Right lobe of liver (tissue), 4 donors: ENCODE measurements around the gene GSG1L.

Source experiments
- POLR2A ChIP-seq: fragments of 450-650 bp; IDR thresholded peaks from one replicate; pipeline ENCODE4 v1.6.1; 2017; ENCODE audit warnings: antibody characterized with exemption, mild to moderate bottlenecking
- TF ChIP-seq, protein P1 (sequence below), 4 donors: fragments of 200-600 bp in 3 of 4; fragments of 450-650 bp in 1 of 4; IDR thresholded peaks; one replicate each; pipeline versions ENCODE4 v1.5.1 to v1.8.0; 2016 to 2022; ENCODE audit warnings: antibody characterized with exemption in 4 of 4, mild to moderate bottlenecking in 2 of 4
- donor health status: DM: no; HTN: no; CAD: no.
- donor health status: DM: no; HTN: no; CAD: no.
- donor health status: DM: no; HTN: yes; CAD: no.

DNA sequence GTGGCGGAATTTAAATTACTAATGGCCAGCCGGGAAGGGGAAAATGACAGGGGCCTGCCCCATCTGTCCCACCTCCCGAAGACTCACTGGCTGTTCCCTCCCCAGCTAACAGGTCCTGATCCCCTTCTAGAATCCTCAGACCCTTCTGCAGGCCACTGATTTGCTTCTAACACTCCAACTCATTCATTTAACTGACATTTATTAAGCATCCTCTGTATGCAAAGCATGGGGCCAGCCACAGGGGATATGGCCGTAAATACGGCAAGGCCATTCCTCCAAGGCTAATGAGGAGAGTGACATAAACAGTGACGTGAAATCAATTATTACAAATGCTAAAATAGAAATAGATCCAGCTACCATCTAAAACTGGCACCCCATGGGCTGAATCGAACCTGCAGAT is 195.3 kb downstream of the GSG1L start:
- TF ChIP-seq, protein P1, sequence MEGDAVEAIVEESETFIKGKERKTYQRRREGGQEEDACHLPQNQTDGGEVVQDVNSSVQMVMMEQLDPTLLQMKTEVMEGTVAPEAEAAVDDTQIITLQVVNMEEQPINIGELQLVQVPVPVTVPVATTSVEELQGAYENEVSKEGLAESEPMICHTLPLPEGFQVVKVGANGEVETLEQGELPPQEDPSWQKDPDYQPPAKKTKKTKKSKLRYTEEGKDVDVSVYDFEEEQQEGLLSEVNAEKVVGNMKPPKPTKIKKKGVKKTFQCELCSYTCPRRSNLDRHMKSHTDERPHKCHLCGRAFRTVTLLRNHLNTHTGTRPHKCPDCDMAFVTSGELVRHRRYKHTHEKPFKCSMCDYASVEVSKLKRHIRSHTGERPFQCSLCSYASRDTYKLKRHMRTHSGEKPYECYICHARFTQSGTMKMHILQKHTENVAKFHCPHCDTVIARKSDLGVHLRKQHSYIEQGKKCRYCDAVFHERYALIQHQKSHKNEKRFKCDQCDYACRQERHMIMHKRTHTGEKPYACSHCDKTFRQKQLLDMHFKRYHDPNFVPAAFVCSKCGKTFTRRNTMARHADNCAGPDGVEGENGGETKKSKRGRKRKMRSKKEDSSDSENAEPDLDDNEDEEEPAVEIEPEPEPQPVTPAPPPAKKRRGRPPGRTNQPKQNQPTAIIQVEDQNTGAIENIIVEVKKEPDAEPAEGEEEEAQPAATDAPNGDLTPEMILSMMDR (IDR thresholded peaks at IDR 0.05), result no peak
- TF ChIP-seq POLR2A, result no peak
